GM10266 (cell line): Measurements from ENCODE around the gene MAB21L3.

Experiments used
- DNase-seq: peaks from one replicate; pipeline ENCODE4 v3.0.0; 2012; ENCODE audit errors: extremely low spot score
- TF ChIP-seq, protein P1 (sequence below): IDR thresholded peaks from 2 replicates; pipeline ENCODE4 v1.5.1; 2012; ENCODE audit warnings: mild to moderate bottlenecking, low read depth; ENCODE audit not compliant: control insufficient read depth, insufficient read depth; ENCODE audit errors: missing control alignments

MAB21L3 gene

GRCh38 chr1:116172666-116173065 lies 61.5 kb downstream of the MAB21L3 start:
- TF ChIP-seq, protein P1, sequence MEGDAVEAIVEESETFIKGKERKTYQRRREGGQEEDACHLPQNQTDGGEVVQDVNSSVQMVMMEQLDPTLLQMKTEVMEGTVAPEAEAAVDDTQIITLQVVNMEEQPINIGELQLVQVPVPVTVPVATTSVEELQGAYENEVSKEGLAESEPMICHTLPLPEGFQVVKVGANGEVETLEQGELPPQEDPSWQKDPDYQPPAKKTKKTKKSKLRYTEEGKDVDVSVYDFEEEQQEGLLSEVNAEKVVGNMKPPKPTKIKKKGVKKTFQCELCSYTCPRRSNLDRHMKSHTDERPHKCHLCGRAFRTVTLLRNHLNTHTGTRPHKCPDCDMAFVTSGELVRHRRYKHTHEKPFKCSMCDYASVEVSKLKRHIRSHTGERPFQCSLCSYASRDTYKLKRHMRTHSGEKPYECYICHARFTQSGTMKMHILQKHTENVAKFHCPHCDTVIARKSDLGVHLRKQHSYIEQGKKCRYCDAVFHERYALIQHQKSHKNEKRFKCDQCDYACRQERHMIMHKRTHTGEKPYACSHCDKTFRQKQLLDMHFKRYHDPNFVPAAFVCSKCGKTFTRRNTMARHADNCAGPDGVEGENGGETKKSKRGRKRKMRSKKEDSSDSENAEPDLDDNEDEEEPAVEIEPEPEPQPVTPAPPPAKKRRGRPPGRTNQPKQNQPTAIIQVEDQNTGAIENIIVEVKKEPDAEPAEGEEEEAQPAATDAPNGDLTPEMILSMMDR: no peak
- no peak for DNase-seq

GRCh38 chr1:116175611-116176010 lies 64.4 kb downstream of the MAB21L3 start:
- TF ChIP-seq, protein P1: no peak
- no peak for DNase-seq

- no peak for DNase-seq
- TF ChIP-seq, protein P1: no peak
These were observed 65.1 kb downstream of the MAB21L3 start for GRCh38 chr1:116176306-116176789.

DNA sequence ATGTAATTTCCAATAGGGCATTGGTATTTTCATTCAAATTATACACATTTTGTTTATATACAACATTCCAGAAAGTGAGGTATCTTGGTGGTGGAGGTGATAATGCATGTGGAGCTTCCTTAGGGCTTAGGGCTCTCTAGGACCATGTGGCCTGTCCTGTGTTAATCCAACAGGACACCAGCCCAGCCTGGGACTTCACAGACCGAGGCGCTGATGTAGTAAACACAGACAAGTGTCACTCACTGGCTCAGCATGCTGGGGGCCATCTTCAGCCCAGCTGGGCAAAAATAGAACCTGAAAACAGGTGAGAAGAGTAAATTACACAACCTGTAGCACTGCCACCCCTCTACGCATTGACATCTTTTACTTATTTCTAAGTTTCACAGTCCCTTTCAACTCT lies 66.7 kb downstream of the MAB21L3 start:
- DNase-seq: no peak
- TF ChIP-seq, protein P1: no peak

DNA sequence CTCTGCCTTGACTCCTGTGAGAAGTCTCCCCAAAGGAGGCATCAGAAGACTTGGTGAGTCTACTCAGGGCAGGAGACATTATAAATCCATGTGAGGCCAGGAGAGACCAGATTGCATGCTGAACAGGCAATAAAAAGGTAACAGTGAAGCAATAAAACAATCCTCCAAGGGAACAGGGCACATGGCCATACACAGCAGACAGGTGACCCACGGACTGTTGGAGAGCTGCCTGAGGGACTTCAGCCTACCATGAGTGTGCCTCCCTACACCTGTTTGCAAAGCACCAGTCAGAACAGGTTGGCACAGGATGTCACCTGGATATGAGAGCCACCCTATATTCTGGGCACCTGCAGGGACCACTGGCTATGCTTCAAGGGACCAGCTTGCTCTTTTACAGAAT lies 67.6 kb downstream of the MAB21L3 start:
- TF ChIP-seq, protein P1: no peak
- DNase-seq: no peak

DNA sequence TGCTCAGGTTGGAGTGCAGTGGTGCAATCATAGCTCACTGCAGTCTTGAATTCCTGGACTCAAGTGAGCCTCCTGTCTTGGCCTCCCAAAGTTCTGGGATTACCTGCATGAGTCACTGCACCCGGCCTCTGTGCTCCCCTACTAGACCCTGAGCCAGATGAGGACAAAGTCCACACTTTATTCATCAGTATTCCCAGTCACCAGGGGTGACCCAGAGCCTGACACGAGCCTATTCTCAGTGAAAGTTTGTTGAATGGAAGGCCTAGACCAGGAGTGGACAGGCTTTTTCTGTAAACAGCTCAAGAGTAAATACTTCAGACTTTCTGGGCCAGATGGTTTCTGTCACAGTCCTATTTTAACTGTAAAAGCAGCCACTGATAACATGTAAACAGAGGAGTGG lies 68.2 kb downstream of the MAB21L3 start:
- no peak for DNase-seq
- TF ChIP-seq, protein P1: no peak

GRCh38 chr1:116179964-116180363 lies 68.8 kb downstream of the MAB21L3 start:
- TF ChIP-seq, protein P1: no peak
- no peak for DNase-seq
